H1 (cell line): ENCODE data around the gene GLMP. TPM values are rescaled to one million over a fixed set of nuclear protein-coding genes. Genes with fewer than 3 reads are reported as not detected.

Source experiments
- CHD2 ChIP-seq: IDR thresholded peaks from 2 replicates; pipeline ENCODE4 v1.6.1; 2012; ENCODE audit warnings: low read length, improper control_type of control experiment
- CREB1 ChIP-seq: IDR thresholded peaks from 2 replicates; pipeline ENCODE4 v1.6.1; 2012; ENCODE audit warnings: inconsistent platforms
- EGR1 ChIP-seq: IDR thresholded peaks from 2 replicates; pipeline ENCODE4 v1.6.1; 2011; ENCODE audit warnings: low read depth, low read length, borderline replicate concordance
- HDAC2 ChIP-seq, 2 experiments: fragments of 300-600 bp in 1 of 2; sonication (generic) in 1 of 2; IDR thresholded peaks; 2 replicates each; pipeline ENCODE4 v1.6.1; 2011 to 2012; ENCODE audit warnings: low read depth in 2 of 2, low read length in 2 of 2, mild to moderate bottlenecking in 2 of 2, moderate library complexity in 2 of 2, borderline replicate concordance in 1 of 2, inconsistent platforms in 1 of 2
- SP4 ChIP-seq: IDR thresholded peaks from 2 replicates; pipeline ENCODE4 v1.6.1; 2012; ENCODE audit warnings: low read length, inconsistent platforms
- SRF ChIP-seq: IDR thresholded peaks from 2 replicates; pipeline ENCODE4 v1.6.1; 2011; ENCODE audit warnings: mild to moderate bottlenecking, low read depth, low read length, moderate library complexity
- YY1 ChIP-seq: IDR thresholded peaks from 2 replicates; pipeline ENCODE4 v1.6.1; 2011; ENCODE audit warnings: low read depth, mild to moderate bottlenecking, low read length
- ZNF274 ChIP-seq: IDR thresholded peaks from 2 replicates; pipeline ENCODE4 v1.7.0; 2012; ENCODE audit warnings: low read length, borderline replicate concordance; ENCODE audit errors: extremely low read depth
- polyA plus RNA-seq, 7 experiments: library from polyadenylated mRNA; depleted of rRNA in 3 of 7; stranded (reverse) in 5 of 7; unstranded in 2 of 7; fragments of >200 nt in 5 of 7; fragments of 200-250 nt in 2 of 7; gene quantifications; 1 replicate in 5 of 7; 2 replicates in 1 of 7; 4 replicates in 1 of 7; pipeline versions ENCODE4 v1.2.1 to v1.2.3, GENCODE V29; 2011 to 2013; ENCODE audit warnings: missing spikeins in 2 of 7, mixed read lengths in 2 of 7
- total RNA-seq: library from RNA; stranded (reverse); fragmentation: NEBNext Ultra II Directional; extraction: Animal tissue kit (Norgen Biotek cat#: 25700); gene quantifications from 2 replicates; pipeline ENCODE4 v1.2.1, GENCODE V29; 2021

The GLMP gene
- total and polyA plus RNA-seq, 2 of the 8 experiments (the other 6 are each of a cell fraction or from before 2014, with no cell fraction given), result 48.1 to 59.5 TPM

DNA sequence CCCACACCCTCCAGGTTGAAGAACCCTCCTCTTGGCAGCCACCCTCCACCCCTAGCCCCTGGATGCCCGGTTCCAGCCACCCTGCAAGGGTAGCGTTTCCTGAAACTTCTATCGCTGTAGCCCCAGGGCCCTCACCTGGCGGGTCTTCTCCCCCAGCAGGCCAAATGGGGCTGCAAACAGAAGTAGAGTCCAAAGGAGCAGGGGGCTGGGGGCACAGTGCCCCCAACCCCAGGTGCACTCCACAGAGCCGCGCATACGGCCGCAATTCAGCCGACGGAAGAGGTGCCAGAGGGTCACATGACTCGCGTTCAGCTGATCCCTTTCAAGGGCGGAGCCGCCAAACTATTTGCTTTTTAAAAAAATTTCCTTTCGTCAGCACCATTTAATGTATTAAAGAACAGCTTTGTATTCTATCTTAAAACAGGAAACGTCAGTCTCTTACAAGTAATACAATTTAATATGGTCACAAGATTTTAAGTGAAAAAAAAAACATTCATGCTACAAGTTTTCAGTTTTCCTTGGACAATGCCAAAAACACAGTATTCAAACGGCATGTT, at the start of gene GLMP (continued):
- no peak for TF ChIP-seq EGR1
- no peak for TF ChIP-seq ZNF274
- no peak for TF ChIP-seq SRF
- TF ChIP-seq HDAC2 (IDR thresholded peaks at IDR 0.05; ENCODE audit: borderline replicate concordance in 1 of 2, low read depth in 2 of 2, low read length in 2 of 2), result peak in 1 of 2 experiments; percentile 88; a peak in 2 of 4 replicates
- no peak for TF ChIP-seq YY1
- no peak for TF ChIP-seq CREB1
- TF ChIP-seq SP4, result peak; percentile 93; the same call in 1 of the 2 replicates
- TF ChIP-seq CHD2, result no peak
